WTC11 (cell line): Measurements from ENCODE around the gene RAB11FIP3. TPM values are rescaled to one million over a fixed set of nuclear protein-coding genes. Genes with fewer than 3 reads are reported as not detected.

Experiments used
- ATAC-seq: fragments of 200-7000 bp; cut with Tn5 transposase; 2 replicates; pipeline ENCODE4 v1.10.0; 2021; ENCODE audit warnings: mild to moderate bottlenecking, moderate library complexity
- CTCF ChIA-PET: fragments of 300-600 bp; sonication (Branson Sonifier 250); formaldehyde crosslinking; loops from one replicate; lab custom pipeline; 2021; ENCODE audit warnings: antibody characterized with exemption; lab: Charles Lee
- POLR2A ChIA-PET: fragments of 350-600 bp; sonication (Branson Sonifier 250); formaldehyde crosslinking; loops from one replicate; lab custom pipeline; 2021; ENCODE audit warnings: antibody characterized with exemption; lab: Charles Lee
- DNase-seq: peaks from one replicate; pipeline ENCODE4 v3.0.0; 2021; ENCODE audit warnings: low spot score
- H3K27ac Mint-ChIP-seq: 2 replicates; pipeline ENCODE4 v1.8.0; 2021; ENCODE audit warnings: mixed read lengths
- H3K27me3 Mint-ChIP-seq: 2 replicates; pipeline ENCODE4 v1.8.0; 2021; ENCODE audit warnings: low read depth, mild to moderate bottlenecking, moderate library complexity, mixed read lengths
- H3K36me3 Mint-ChIP-seq: 2 replicates; pipeline ENCODE4 v1.8.0; 2021; ENCODE audit warnings: mixed read lengths
- H3K4me1 Mint-ChIP-seq: 2 replicates; pipeline ENCODE4 v1.8.0; 2022; ENCODE audit warnings: mixed read lengths
- H3K4me3 Mint-ChIP-seq: 2 replicates; pipeline ENCODE4 v1.8.0; 2021; ENCODE audit warnings: mild to moderate bottlenecking, moderate library complexity, mixed read lengths
- H3K9me3 Mint-ChIP-seq: 2 replicates; pipeline ENCODE4 v1.8.0; 2021; ENCODE audit warnings: mixed read lengths
- CREM ChIP-seq: sonication (generic); formaldehyde crosslinking; IDR thresholded peaks from 2 replicates; pipeline ENCODE4 v1.8.1; 2022; ENCODE audit warnings: mild to moderate bottlenecking, missing genetic modification reagents, moderate library complexity
- FOXK1 ChIP-seq: sonication (generic); formaldehyde crosslinking; IDR thresholded peaks from 2 replicates; pipeline ENCODE4 v1.8.0; 2022; ENCODE audit warnings: mild to moderate bottlenecking, moderate library complexity, missing genetic modification reagents
- JAZF1 ChIP-seq: fragments of 250-450 bp; sonication (Bioruptor Pico); IDR thresholded peaks from 2 replicates; pipeline ENCODE4 v1.9.0; 2021; ENCODE audit warnings: moderate library complexity, mild to moderate bottlenecking, inconsistent platforms
- KAT7 ChIP-seq: sonication (generic); formaldehyde crosslinking; IDR thresholded peaks from 2 replicates; pipeline ENCODE4 v1.8.1; 2023; ENCODE audit warnings: missing genetic modification reagents, mild to moderate bottlenecking, borderline replicate concordance
- NFYB ChIP-seq: sonication (generic); formaldehyde crosslinking; conservative IDR thresholded peaks from 2 replicates; pipeline ENCODE4 v1.8.0; 2022; ENCODE audit warnings: low read depth, missing genetic modification reagents
- NR3C1 ChIP-seq: sonication (generic); formaldehyde crosslinking; conservative IDR thresholded peaks from 2 replicates; pipeline ENCODE4 v1.8.1; 2023; ENCODE audit warnings: low read depth, mild to moderate bottlenecking, missing genetic modification reagents
- PRRX2 ChIP-seq: fragments of 250-450 bp; sonication (Bioruptor Pico); IDR thresholded peaks from 2 replicates; pipeline ENCODE4 v1.8.0; 2021; ENCODE audit warnings: mild to moderate bottlenecking
- RELA ChIP-seq: sonication (generic); formaldehyde crosslinking; IDR thresholded peaks from 2 replicates; pipeline ENCODE4 v1.8.1; 2022; ENCODE audit warnings: missing genetic modification reagents, mild to moderate bottlenecking, borderline replicate concordance
- SP1 ChIP-seq: sonication (generic); formaldehyde crosslinking; conservative IDR thresholded peaks from 2 replicates; pipeline ENCODE4 v1.8.1; 2022; ENCODE audit warnings: missing genetic modification reagents
- TEAD4 ChIP-seq: sonication (generic); formaldehyde crosslinking; IDR thresholded peaks from 2 replicates; pipeline ENCODE4 v1.8.0; 2022; ENCODE audit warnings: mild to moderate bottlenecking, missing genetic modification reagents
- TP53 ChIP-seq: sonication (generic); formaldehyde crosslinking; IDR thresholded peaks from 2 replicates; pipeline ENCODE4 v1.8.1; 2023; ENCODE audit warnings: mild to moderate bottlenecking, missing genetic modification reagents
- ZNF423 ChIP-seq: fragments of 250-450 bp; sonication (Bioruptor Pico); IDR thresholded peaks from 2 replicates; pipeline ENCODE4 v2.1.2; 2022; ENCODE audit warnings: mild to moderate bottlenecking, moderate library complexity
- total RNA-seq: library from RNA; stranded (reverse); gene quantifications from 3 replicates; pipeline ENCODE4 v1.2.3, GENCODE V29; 2021
- TF ChIP-seq, protein P1 (sequence below): sonication (generic); formaldehyde crosslinking; IDR thresholded peaks from 2 replicates; pipeline ENCODE4 v1.8.1; 2023; ENCODE audit warnings: mild to moderate bottlenecking, moderate library complexity, missing genetic modification reagents
- TF ChIP-seq, protein P2 (sequence below): sonication (generic); formaldehyde crosslinking; IDR thresholded peaks from 2 replicates; pipeline ENCODE4 v1.8.0; 2022; ENCODE audit warnings: mild to moderate bottlenecking, missing genetic modification reagents
- TF ChIP-seq, protein P3 (sequence below): sonication (generic); formaldehyde crosslinking; IDR thresholded peaks from 2 replicates; pipeline ENCODE4 v1.8.1; 2023; ENCODE audit warnings: mild to moderate bottlenecking, missing genetic modification reagents, moderate library complexity
- TF ChIP-seq, protein P4 (sequence below): fragments of 250-450 bp; sonication (Bioruptor Pico); IDR thresholded peaks from 2 replicates; pipeline ENCODE4 v1.9.0; 2021; ENCODE audit warnings: moderate library complexity, mild to moderate bottlenecking, inconsistent platforms, borderline replicate concordance
- TF ChIP-seq, protein P5 (sequence below): sonication (generic); formaldehyde crosslinking; IDR thresholded peaks from 2 replicates; pipeline ENCODE4 v1.8.1; 2022; ENCODE audit warnings: low read depth, missing genetic modification reagents, borderline replicate concordance
- TF ChIP-seq, protein P6 (sequence below): fragments of 200-600 bp; IDR thresholded peaks from 2 replicates; pipeline ENCODE4 v1.8.0; 2022; ENCODE audit warnings: antibody characterized with exemption
- TF ChIP-seq, protein P7 (sequence below): sonication (generic); formaldehyde crosslinking; IDR thresholded peaks from 2 replicates; pipeline ENCODE4 v1.8.0; 2022; ENCODE audit warnings: mild to moderate bottlenecking, missing genetic modification reagents
- TF ChIP-seq, protein P8 (sequence below): sonication (generic); formaldehyde crosslinking; IDR thresholded peaks from 2 replicates; pipeline ENCODE4 v1.8.0; 2023; ENCODE audit warnings: missing genetic modification reagents, mild to moderate bottlenecking, borderline replicate concordance
- TF ChIP-seq, protein P9 (sequence below): fragments of 250-450 bp; sonication (Bioruptor Pico); IDR thresholded peaks from 2 replicates; pipeline ENCODE4 v1.9.0; 2021; ENCODE audit warnings: mild to moderate bottlenecking

Gene RAB11FIP3
- total RNA-seq, 1 experiment from 2014 or later = 38.6 TPM

DNA sequence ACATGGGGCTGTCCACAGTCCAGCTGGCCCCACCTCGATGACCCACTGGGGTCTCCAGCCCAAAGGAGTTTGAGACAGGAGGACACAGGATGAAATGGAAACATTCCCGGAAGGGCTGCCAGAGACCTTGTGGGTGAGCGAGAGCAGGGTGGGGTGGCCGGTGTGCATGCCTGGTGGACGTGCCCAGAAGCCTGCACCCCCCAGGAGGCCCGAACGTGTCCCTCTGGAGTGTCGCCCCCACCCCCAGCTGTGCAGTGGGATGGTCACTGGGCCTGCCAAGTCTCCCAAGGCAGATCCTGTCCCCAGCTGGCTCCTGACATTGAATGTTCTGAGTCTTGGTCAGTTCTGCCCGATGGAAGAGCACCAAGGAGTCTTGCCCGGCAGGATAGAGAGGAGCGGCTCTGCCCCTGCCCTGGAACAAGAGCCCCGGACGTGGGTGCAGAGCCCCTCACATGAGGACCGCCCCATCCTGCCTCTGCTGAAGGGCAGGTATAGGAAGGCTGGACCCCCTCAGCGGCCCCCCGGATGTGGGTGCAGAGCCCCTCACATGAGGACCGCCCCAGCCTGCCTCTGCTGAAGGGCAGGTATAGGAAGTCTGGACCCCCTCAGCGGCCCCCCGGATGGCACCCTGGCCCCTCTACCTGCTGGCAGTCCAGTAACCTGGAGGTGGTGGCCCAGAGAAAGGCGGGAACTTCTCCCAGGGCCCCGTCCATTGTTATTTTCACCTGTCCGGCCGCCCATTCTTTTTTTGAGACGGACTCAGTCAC lies 99.0 kb downstream of the RAB11FIP3 start:
- ATAC-seq = no peak
- POLR2A ChIA-PET = no interaction called here
- H3K27ac Mint-ChIP-seq = peak overlapping the region; percentile 79; the same call in 1 of the 2 replicates
- H3K27me3 Mint-ChIP-seq = no peaks in the 10 kb centered on the region
- H3K9me3 Mint-ChIP-seq = no peaks in the 10 kb centered on the region
- no peak overlapping the region for H3K4me3 Mint-ChIP-seq
- peaks cover 4% of the 10 kb centered on the region; the same call in 1 of the 2 replicates for H3K36me3 Mint-ChIP-seq
- peaks cover 17% of the 10 kb centered on the region for H3K4me1 Mint-ChIP-seq
- CTCF ChIA-PET = interaction anchor here (1.0 kb wide), 1 partner anchor 133 kb away, joined by 3 read pairs; no protein-coding TSS in a partner anchor
- DNase-seq = no peak
- TF ChIP-seq NR3C1 (CRISPR knock-in tag) (no peak), TP53 (CRISPR knock-in tag) (no peak), JAZF1 (CRISPR knock-in tag) (no peak)
- TF ChIP-seq, protein P1, sequence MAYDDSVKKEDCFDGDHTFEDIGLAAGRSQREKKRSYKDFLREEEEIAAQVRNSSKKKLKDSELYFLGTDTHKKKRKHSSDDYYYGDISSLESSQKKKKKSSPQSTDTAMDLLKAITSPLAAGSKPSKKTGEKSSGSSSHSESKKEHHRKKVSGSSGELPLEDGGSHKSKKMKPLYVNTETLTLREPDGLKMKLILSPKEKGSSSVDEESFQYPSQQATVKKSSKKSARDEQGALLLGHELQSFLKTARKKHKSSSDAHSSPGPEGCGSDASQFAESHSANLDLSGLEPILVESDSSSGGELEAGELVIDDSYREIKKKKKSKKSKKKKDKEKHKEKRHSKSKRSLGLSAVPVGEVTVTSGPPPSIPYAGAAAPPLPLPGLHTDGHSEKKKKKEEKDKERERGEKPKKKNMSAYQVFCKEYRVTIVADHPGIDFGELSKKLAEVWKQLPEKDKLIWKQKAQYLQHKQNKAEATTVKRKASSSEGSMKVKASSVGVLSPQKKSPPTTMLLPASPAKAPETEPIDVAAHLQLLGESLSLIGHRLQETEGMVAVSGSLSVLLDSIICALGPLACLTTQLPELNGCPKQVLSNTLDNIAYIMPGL = no peak
- TF ChIP-seq, protein P2, sequence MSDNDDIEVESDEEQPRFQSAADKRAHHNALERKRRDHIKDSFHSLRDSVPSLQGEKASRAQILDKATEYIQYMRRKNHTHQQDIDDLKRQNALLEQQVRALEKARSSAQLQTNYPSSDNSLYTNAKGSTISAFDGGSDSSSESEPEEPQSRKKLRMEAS (CRISPR knock-in tag) = no peak
- TF ChIP-seq, protein P3, sequence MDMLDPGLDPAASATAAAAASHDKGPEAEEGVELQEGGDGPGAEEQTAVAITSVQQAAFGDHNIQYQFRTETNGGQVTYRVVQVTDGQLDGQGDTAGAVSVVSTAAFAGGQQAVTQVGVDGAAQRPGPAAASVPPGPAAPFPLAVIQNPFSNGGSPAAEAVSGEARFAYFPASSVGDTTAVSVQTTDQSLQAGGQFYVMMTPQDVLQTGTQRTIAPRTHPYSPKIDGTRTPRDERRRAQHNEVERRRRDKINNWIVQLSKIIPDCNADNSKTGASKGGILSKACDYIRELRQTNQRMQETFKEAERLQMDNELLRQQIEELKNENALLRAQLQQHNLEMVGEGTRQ (CRISPR knock-in tag) = no peak
- TF ChIP-seq, all 79 proteins: peak for 0

DNA sequence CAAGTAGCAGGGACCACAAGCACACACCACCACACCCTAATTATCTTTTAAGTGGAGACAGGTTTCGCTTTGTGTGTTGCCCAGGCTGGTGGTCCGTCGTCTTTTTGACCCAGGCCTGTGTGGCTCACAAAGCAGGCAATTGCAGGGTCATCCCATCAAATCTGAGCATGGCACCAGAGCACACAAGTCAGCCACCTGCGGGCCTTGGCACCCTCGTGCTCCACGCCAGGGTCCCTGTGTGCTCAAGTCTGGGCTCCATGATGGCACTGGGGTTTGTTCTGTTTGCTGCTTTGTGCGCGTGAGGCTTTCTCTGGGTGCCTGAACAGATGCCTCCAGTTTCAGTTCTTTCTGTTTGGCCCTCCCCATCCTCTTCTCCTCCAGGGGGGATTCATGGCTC lies 99.7 kb downstream of the RAB11FIP3 start:
- Mint-ChIP-seq H3K4me1 (peaks cover 20% of the 10 kb centered on the region), H3K36me3 (0 out of 2 replicates have a peak, but pooled peaks cover 2% of the 10 kb centered on the region), H3K9me3 (no peaks in the 10 kb centered on the region), H3K4me3 (no peak overlapping the region), H3K27me3 (no peaks in the 10 kb centered on the region), H3K27ac (peak overlapping the region; percentile 89)
- POLR2A ChIA-PET = no interaction called here
- CTCF ChIA-PET = no interaction called here
- DNase-seq = no peak
- ATAC-seq = no peak
- TF ChIP-seq ZNF423 = no peak
- TF ChIP-seq, protein P4, sequence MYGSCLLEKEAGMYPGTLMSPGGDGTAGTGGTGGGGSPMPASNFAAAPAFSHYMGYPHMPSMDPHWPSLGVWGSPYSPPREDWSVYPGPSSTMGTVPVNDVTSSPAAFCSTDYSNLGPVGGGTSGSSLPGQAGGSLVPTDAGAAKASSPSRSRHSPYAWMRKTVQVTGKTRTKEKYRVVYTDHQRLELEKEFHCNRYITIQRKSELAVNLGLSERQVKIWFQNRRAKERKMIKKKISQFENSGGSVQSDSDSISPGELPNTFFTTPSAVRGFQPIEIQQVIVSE (CRISPR knock-in tag) = no peak
- no peak for TF ChIP-seq NFYB (CRISPR knock-in tag)
- no peak for TF ChIP-seq TEAD4 (CRISPR knock-in tag)
- TF ChIP-seq, protein P5, sequence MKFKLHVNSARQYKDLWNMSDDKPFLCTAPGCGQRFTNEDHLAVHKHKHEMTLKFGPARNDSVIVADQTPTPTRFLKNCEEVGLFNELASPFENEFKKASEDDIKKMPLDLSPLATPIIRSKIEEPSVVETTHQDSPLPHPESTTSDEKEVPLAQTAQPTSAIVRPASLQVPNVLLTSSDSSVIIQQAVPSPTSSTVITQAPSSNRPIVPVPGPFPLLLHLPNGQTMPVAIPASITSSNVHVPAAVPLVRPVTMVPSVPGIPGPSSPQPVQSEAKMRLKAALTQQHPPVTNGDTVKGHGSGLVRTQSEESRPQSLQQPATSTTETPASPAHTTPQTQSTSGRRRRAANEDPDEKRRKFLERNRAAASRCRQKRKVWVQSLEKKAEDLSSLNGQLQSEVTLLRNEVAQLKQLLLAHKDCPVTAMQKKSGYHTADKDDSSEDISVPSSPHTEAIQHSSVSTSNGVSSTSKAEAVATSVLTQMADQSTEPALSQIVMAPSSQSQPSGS (CRISPR knock-in tag) = no peak
- no peak for TF ChIP-seq RELA (CRISPR knock-in tag)
- TF ChIP-seq, protein P6, sequence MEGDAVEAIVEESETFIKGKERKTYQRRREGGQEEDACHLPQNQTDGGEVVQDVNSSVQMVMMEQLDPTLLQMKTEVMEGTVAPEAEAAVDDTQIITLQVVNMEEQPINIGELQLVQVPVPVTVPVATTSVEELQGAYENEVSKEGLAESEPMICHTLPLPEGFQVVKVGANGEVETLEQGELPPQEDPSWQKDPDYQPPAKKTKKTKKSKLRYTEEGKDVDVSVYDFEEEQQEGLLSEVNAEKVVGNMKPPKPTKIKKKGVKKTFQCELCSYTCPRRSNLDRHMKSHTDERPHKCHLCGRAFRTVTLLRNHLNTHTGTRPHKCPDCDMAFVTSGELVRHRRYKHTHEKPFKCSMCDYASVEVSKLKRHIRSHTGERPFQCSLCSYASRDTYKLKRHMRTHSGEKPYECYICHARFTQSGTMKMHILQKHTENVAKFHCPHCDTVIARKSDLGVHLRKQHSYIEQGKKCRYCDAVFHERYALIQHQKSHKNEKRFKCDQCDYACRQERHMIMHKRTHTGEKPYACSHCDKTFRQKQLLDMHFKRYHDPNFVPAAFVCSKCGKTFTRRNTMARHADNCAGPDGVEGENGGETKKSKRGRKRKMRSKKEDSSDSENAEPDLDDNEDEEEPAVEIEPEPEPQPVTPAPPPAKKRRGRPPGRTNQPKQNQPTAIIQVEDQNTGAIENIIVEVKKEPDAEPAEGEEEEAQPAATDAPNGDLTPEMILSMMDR = no peak
- TF ChIP-seq PRRX2 (CRISPR knock-in tag) = no peak
- no peak for TF ChIP-seq CREM (CRISPR knock-in tag)
- TF ChIP-seq KAT7 (CRISPR knock-in tag) = no peak
- TF ChIP-seq, protein P7, sequence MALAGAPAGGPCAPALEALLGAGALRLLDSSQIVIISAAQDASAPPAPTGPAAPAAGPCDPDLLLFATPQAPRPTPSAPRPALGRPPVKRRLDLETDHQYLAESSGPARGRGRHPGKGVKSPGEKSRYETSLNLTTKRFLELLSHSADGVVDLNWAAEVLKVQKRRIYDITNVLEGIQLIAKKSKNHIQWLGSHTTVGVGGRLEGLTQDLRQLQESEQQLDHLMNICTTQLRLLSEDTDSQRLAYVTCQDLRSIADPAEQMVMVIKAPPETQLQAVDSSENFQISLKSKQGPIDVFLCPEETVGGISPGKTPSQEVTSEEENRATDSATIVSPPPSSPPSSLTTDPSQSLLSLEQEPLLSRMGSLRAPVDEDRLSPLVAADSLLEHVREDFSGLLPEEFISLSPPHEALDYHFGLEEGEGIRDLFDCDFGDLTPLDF (CRISPR knock-in tag) = no peak
- TF ChIP-seq, protein P8, sequence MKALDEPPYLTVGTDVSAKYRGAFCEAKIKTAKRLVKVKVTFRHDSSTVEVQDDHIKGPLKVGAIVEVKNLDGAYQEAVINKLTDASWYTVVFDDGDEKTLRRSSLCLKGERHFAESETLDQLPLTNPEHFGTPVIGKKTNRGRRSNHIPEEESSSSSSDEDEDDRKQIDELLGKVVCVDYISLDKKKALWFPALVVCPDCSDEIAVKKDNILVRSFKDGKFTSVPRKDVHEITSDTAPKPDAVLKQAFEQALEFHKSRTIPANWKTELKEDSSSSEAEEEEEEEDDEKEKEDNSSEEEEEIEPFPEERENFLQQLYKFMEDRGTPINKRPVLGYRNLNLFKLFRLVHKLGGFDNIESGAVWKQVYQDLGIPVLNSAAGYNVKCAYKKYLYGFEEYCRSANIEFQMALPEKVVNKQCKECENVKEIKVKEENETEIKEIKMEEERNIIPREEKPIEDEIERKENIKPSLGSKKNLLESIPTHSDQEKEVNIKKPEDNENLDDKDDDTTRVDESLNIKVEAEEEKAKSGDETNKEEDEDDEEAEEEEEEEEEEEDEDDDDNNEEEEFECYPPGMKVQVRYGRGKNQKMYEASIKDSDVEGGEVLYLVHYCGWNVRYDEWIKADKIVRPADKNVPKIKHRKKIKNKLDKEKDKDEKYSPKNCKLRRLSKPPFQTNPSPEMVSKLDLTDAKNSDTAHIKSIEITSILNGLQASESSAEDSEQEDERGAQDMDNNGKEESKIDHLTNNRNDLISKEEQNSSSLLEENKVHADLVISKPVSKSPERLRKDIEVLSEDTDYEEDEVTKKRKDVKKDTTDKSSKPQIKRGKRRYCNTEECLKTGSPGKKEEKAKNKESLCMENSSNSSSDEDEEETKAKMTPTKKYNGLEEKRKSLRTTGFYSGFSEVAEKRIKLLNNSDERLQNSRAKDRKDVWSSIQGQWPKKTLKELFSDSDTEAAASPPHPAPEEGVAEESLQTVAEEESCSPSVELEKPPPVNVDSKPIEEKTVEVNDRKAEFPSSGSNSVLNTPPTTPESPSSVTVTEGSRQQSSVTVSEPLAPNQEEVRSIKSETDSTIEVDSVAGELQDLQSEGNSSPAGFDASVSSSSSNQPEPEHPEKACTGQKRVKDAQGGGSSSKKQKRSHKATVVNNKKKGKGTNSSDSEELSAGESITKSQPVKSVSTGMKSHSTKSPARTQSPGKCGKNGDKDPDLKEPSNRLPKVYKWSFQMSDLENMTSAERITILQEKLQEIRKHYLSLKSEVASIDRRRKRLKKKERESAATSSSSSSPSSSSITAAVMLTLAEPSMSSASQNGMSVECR (CRISPR knock-in tag) = no peak
- TF ChIP-seq FOXK1 (CRISPR knock-in tag) = no peak
- TF ChIP-seq, protein P9, sequence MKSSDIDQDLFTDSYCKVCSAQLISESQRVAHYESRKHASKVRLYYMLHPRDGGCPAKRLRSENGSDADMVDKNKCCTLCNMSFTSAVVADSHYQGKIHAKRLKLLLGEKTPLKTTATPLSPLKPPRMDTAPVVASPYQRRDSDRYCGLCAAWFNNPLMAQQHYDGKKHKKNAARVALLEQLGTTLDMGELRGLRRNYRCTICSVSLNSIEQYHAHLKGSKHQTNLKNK (CRISPR knock-in tag) = no peak
- TF ChIP-seq SP1 (CRISPR knock-in tag) = no peak
